GM21390 (cell line): Measurements from ENCODE around the gene ADRA1B.
"Not testable (repeated sequence)": the region's sequence is repeated elsewhere in the genome, so short reads cannot be mapped to it uniquely, and the experiment has no call there.

Experiments used
- ATAC-seq: cut with Tn5 transposase; IDR thresholded peaks from one replicate; pipeline ENCODE4 v1.9.1; 2021; ENCODE audit not compliant: unreplicated experiment

Gene ADRA1B

GRCh38 chr5:159965031-159965837, 49.0 kb downstream of the ADRA1B start:
- no peak for ATAC-seq

GRCh38 chr5:159965838-159966128, 49.5 kb downstream of the ADRA1B start:
- not testable (repeated sequence) for ATAC-seq

GRCh38 chr5:159969966-159970365, 53.7 kb downstream of the ADRA1B start:
- no peak for ATAC-seq

DNA sequence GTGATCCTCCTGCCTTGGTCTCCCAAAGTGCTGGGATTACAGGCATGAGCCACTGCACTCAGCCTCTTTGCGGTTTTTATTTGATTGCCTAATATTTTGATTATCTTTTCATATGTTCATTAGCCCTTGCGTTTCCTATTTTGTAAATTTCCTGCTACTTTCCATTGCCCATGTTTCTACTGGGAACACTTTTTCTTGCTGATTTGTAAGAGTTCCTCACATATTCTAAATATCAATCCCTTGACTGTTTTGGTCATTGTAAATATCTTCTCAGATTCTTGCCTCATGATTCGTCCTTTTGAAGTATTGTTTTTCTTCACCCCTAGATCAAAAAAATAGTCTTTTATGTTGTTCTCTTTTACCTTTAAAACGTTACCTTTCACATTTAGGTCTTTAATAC, 54.8 kb downstream of the ADRA1B start:
- ATAC-seq, result no peak

DNA sequence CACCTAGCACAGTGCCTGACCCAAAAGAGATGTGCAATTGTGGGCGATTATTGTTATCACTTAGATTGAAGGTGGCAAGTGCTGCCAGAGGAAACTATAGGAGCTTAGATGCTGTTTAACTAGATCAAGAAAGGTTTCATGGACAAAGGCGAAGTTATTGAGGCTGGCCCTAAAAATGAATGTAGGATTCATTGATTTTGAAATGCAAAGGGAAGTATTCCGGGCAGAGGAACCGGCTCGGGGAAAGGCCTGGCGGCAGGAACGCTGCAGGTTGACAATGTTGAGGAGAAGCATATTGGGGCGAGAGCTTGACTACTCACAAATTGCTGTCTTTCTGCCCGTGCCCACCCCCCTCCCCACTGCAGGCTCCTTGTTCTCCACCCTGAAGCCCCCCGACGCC, 55.2 kb downstream of the ADRA1B start:
- no peak for ATAC-seq

GRCh38 chr5:159971931-159972461, 55.7 kb downstream of the ADRA1B start:
- no peak for ATAC-seq

DNA sequence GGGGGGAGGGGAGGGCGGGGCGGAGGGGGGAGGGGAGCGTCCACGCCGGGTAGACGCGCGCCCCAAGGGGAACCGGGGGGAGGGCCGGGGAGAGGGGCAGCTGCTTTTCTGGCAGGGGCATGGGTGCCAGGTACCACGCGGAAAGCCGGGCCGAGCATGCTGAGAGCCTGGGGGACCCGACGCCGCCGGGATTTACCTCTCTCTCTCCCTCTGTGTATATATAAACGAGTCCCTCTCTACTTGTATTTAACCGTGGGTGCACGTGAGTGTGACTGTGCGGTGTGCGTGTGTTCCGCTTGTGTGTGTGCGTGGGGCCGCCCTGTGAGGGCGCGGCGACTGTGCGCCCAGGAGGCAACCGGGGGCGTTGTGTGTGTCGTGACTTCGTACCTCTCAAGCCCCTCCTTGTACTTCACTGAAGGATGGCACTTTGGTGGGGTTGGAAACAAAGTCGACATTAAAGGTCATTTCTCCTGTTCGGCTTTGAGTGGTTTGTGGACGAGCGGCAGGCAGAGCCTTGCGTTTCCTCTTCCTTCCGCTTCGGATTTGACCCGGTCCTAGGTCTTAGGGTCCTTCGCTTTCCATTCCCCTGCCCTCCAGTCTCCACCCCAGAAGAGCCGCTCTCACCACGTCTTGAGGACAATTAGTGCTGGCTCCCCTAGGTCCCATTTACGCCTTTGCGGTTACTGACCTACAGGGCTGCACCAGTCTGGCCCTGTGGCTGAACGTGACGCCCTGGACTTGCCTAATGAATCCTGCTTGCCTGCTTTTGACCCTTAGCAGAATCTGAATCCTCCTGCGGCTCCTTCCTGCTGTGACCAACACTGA, 56.5 kb downstream of the ADRA1B start:
- no peak for ATAC-seq

- ATAC-seq, result no peak
Observed at GRCh38 chr5:159975462-159976019, 59.3 kb downstream of the ADRA1B start.

DNA sequence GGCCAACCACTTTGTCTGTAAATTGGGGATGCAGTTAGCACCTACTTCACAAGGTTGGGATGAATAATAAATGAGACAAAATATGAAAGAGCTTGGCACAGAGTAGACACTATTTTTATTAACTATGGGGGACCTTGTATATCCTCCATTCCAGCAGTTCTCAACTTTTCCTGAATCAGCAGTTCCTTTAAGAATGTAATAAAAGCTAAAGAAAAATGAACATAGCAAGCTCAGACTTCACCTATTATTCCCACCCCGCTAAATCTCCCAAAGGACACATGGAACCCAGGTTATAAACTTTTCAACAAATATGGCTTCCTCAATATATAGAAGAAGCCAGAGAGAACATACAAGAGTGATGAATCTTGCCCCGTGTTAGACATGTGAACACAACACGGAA, 60.6 kb downstream of the ADRA1B start:
- ATAC-seq, result no peak

DNA sequence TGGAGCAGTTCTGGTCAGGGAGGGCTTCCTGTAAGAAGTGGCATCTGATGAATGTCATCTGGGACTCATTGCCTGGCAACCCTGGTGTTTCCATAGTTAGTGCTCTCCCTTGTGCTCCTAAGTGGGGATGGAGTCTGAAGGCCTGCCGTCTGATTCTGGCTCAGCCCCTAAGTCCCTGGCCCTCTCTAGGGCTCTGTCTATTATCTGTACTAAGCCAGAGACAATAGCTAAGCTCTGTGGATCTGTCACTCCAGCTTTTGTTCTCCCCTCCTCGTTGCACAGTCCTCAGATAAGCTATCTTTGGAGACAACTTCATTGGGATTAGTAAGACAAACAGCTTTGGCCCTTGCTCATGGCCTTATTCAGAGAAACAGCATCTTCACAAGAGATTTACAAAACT, 62.1 kb downstream of the ADRA1B start:
- no peak for ATAC-seq

DNA sequence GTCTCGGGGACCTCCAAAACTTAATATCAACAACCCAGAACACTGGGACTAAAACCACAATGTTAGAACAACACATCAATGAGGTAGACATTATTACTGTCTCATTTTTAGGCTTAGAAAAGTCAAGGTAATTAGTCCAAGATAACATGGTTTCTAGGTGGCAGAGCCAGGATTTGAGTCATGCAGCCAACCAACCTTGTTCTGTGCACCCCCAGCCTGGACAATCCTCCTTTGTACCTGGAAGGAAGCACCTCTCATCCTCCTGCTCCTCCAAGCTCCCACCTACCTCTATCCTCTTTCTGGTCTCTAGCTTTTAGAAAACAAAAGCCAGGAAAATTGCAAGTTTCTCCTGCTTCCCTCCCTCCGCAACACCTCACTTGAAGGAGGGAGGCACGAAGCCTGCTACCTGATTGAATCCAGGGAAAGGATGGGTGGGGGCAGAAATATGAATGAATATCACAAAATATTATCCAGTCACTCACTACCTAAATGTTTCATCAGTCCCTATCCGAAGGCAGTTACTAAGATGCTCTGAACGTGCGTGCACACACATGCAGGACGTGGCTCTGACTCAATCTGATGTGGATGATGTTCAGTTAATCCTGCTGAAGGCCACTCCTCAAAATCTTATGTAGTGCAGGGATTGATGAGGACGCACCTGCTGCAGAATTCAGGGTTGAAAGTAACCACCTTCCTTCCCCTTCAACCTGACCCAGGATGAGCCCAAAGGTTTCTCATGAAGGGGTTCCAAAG, 66.3 kb downstream of the ADRA1B start:
- no peak for ATAC-seq

DNA sequence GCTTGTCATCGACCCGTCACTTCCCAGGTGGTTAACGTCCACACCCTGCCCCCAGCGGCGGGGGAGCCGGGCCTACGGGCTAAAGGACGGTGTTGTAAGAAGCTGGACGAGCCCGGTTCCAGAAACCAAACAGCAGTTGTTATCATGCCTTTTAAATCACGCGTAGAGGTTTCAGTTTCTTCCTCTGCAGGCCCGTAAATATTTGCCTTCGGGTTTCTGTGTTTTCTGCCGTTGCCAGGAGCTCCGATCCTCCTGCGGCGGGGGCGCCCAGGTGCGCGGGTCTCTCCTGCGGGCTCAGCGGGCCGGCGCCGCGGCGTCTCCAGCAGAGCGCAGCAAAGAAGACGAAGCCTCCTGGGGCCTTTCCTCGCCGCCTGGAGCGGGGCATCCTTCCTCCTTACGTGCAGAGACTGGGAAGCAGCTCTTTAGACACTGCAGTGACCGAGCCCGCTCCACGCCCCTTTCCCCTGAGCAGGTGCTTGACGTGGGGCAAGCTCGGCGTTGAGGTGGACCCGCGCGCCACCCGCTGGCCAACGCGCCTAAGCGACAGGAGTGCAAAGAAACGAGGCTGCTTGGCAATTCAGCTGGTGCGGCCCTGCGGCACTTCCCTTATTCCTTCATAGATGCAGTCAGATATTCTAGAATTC, 70.9 kb downstream of the ADRA1B start:
- ATAC-seq, result peak; percentile 97

GRCh38 chr5:159990506-159990905, 74.2 kb downstream of the ADRA1B start:
- no peak for ATAC-seq

GRCh38 chr5:159992566-159992965, 76.3 kb downstream of the ADRA1B start:
- no peak for ATAC-seq

- ATAC-seq, result no peak
Observed at GRCh38 chr5:159993194-159993593, 76.9 kb downstream of the ADRA1B start.

GRCh38 chr5:159995907-159996306, 79.6 kb downstream of the ADRA1B start:
- ATAC-seq, result no peak

- no peak for ATAC-seq
Observed at GRCh38 chr5:160001457-160001856, 85.2 kb downstream of the ADRA1B start.

DNA sequence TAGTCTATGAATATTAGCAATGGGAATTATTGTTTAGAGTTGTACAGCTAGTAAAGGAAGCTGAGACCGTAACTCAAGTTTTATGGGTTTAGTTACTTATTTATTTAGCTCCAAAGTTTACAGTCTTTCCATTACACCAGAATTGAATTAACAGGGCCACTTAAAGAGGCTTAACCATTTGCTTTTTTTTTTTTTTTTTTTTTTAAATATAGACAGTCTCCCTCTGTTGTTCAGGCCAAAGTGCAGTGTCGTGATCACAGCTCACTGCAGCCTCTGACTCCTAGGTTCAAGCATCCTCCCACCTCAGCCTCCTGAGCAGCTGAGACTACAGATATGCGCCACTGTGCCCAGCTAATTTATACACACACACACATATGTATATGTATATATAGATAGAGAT, 91.2 kb downstream of the ADRA1B start:
- ATAC-seq, result no peak

- ATAC-seq, result not testable (repeated sequence)
Observed at GRCh38 chr5:160008529-160008876, 92.2 kb downstream of the ADRA1B start.

DNA sequence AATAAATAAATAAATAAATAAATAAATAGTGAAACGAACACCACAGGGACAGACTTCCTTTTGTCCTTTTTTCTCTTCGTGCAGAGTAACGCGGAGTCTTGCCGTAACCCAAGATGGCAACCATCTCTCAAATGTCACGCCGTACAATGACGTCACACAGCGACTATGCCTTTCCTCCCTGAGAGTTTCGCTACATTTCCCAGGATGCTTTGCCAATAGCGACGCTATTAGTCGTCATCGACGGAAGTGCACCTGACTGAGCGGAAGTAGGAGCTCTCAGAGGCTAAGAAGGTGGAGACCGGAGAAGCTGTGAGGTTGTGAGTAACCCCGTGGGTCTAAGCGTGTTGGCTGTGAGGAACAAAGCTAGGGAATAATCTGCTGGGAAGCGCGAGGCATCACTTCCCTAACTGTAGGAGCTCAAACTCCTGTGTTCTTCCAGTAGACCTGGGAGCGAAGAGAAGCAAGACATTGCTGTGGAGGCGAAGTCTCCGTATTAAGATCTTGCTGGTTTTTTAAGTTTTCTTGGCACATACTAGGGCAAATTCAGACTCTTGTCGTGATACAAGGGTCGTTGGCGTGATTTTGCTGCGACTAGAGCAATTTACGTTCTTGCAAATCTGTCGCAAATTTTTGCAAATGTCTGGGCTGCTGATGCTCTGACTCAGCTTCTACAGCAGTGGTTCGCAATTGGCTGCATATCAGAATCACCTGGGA, 92.8 kb downstream of the ADRA1B start, which contains the start of gene TTC1:
TSS of gene TTC1 (plus strand) at position 263 of the 714 bp plus-strand sequence. CDS start 1,390 bp downstream, outside the sequence.
- ATAC-seq, result peak; percentile 100
